HepG2 (cell line): ENCODE results near the gene DNAJC11.

Experiments
- ATF1 ChIP-seq: IDR thresholded peaks from 2 replicates; pipeline ENCODE4 v1.6.1; 2016; ENCODE audit warnings: mild to moderate bottlenecking, control low read depth
- CTCF ChIP-seq: sonication (generic); formaldehyde crosslinking; IDR thresholded peaks from 2 replicates; pipeline ENCODE4 v1.5.0; 2020; ENCODE audit warnings: mild to moderate bottlenecking, missing genetic modification reagents, moderate library complexity
- ELF1 ChIP-seq: sonication (generic); formaldehyde crosslinking; IDR thresholded peaks from 2 replicates; pipeline ENCODE4 v1.4.0; 2020; ENCODE audit warnings: missing genetic modification reagents
- EZH2 ChIP-seq: conservative IDR thresholded peaks from 2 replicates; pipeline ENCODE4 v1.6.1; 2012; ENCODE audit warnings: mild to moderate bottlenecking, low read depth, low read length, moderate library complexity
- FOXJ3 ChIP-seq: sonication (generic); formaldehyde crosslinking; IDR thresholded peaks from 2 replicates; pipeline ENCODE4 v1.4.0; 2020; ENCODE audit warnings: missing genetic modification reagents, mild to moderate bottlenecking, borderline replicate concordance
- MEIS2 ChIP-seq: sonication (generic); formaldehyde crosslinking; IDR thresholded peaks from 2 replicates; pipeline ENCODE4 v1.9.0; 2021; ENCODE audit warnings: mild to moderate bottlenecking, missing genetic modification reagents
- POLR2AphosphoS5 ChIP-seq: IDR thresholded peaks from 2 replicates; pipeline ENCODE4 v1.6.1; 2012; ENCODE audit warnings: low read depth, low read length
- ZBTB3 ChIP-seq: sonication (generic); formaldehyde crosslinking; IDR thresholded peaks from 2 replicates; pipeline ENCODE4 v1.4.0; 2020; ENCODE audit warnings: low read depth, mild to moderate bottlenecking, moderate library complexity, missing genetic modification reagents, borderline replicate concordance
- ZNF274 ChIP-seq: sonication (generic); formaldehyde crosslinking; IDR thresholded peaks from 2 replicates; pipeline ENCODE4 v1.5.1; 2020; ENCODE audit warnings: mild to moderate bottlenecking, missing genetic modification reagents
- ZSCAN29 ChIP-seq: sonication (generic); formaldehyde crosslinking; conservative IDR thresholded peaks from 2 replicates; pipeline ENCODE4 v1.4.0; 2020; ENCODE audit warnings: mild to moderate bottlenecking, missing genetic modification reagents

- no peak for TF ChIP-seq ATF1 (CRISPR knock-in tag)
- no peak for TF ChIP-seq EZH2
- TF ChIP-seq MEIS2 (CRISPR knock-in tag) = no peak
- TF ChIP-seq ZNF274 (CRISPR knock-in tag) = no peak
- TF ChIP-seq ELF1 (CRISPR knock-in tag) = no peak
- no peak for TF ChIP-seq ZBTB3
- no peak for TF ChIP-seq POLR2AphosphoS5
- TF ChIP-seq CTCF (CRISPR knock-in tag) = no peak
- TF ChIP-seq ZSCAN29 (CRISPR knock-in tag) = no peak
- no peak for TF ChIP-seq FOXJ3 (CRISPR knock-in tag)
Measured at GRCh38 chr1:6731905-6732304, 30.3 kb upstream of the DNAJC11 start.
